Measurements from ENCODE around the gene MX2.

The MX2 gene

DNA sequence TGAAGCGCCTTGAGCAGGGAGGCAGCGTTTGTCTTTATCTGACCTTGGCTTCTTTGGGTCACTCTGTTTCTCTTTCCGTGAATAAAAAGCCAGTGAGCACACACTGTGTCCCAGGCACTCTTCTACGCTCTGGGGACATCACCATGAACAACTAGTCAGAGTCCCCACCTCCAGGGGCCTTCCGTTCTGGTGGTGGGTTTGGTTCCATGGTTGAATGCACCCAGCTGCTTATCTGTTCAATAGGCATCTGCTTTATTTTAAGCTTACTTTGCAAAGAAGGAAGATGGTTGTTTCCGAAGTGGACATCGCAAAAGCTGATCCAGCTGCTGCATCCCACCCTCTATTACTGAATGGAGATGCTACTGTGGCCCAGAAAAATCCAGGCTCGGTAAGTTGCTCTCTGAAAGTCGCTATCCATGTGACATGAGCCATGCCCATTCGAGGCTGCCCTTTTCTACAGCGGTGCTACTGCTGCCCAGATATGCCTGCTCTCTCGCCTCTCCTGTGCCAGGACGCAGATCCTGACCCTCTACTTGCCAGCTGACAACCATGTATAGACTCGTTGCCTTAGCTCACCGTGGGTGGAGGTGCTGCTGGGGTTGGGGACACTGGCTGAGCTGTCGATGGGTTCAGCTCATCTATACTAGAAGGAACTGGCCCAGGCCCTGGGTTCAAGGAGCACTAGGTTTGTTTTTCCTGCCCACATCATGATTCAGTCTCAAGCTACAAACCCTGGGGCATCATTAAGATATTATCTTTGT, 70.1 kb downstream of the MX2 start:
- H3K9me3 ChIP-seq (ENCODE audit: control insufficient read depth, insufficient read depth, low read length), result no peaks in the 10 kb centered on the region
- H3K9ac ChIP-seq (ENCODE audit: low read depth, low read length), result no peak overlapping the region
- no peaks in the 10 kb centered on the region; the same call in 1 of the 2 replicates for H3K36me3 ChIP-seq (ENCODE audit: insufficient read depth, low read length)
- H3K4me1 ChIP-seq (ENCODE audit: insufficient read depth, low read length), result no peaks in the 10 kb centered on the region; the same call in 1 of the 2 replicates

DNA sequence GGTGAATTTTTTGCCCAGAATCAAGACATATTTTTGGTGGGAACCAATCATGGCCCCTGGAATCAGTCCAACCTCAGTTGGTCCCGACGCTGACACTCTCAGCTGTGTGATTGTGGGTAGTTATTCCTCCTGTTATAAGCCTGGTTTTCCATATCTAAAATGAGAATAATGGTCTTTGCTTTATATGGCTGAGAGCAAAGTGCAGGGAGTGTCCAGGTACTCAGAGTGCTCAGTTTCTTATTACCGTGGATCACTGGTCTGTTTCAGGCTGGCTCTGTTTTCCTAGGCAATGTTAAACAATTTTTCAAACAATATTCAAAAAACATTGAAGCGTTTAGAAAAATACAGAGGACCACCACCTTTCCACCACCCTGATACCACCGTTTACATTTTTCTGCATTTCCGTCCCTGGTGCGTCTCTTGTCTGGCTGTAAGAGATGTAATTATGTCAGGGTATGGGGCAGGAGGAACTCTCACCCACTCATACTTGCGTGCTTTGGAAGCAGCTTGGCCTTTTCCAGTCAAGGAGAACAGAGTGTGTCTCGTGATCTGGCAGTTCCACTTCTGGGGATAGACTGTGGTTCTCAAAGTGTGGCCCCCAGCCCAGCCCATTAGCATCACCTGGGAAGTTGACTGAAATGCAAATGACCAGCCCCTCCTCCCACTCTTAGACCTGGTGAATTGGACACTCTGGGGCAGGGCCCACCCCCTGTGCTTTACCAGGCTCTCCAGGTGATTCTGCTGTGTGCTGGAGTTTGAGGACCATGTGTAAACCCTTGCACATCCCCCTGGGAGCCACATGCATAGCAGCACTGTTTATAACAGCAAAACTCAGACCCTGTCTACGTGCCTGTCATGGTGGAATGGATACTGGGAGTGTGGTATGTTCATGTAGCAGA, 71.0 kb downstream of the MX2 start:
- Histone ChIP-seq H3K36me3 (ENCODE audit: insufficient read depth, low read length) (no peaks in the 10 kb centered on the region; the same call in 1 of the 2 replicates), H3K9me3 (ENCODE audit: control insufficient read depth, insufficient read depth, low read length) (no peaks in the 10 kb centered on the region), H3K4me1 (ENCODE audit: insufficient read depth, low read length) (no peaks in the 10 kb centered on the region), H3K9ac (ENCODE audit: low read depth, low read length) (no peak overlapping the region)

DNA sequence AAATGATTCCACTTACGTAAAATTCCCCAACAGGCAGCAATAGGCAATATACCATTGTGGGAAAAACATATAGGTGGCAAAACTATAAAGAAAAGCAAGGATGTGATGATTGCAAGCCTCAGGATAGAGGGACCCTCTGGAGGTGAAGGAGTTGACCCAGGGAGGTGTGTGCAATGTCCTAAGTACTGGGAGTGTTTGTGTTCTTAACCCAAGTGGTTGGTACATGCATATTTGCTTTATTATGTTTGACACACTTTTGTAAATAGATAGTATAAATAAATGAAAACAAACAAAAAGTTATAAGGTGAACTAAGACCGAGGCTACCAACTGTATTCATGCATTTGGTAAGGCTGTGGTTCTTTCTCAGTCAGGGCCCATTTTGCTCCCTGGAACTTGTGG, 71.7 kb downstream of the MX2 start:
- Histone ChIP-seq H3K4me1 (ENCODE audit: insufficient read depth, low read length) (no peaks in the 10 kb centered on the region), H3K9ac (ENCODE audit: low read depth, low read length) (no peak overlapping the region), H3K36me3 (ENCODE audit: insufficient read depth, low read length) (no peaks in the 10 kb centered on the region; the same call in 1 of the 2 replicates), H3K9me3 (ENCODE audit: control insufficient read depth, insufficient read depth, low read length) (no peaks in the 10 kb centered on the region)

DNA sequence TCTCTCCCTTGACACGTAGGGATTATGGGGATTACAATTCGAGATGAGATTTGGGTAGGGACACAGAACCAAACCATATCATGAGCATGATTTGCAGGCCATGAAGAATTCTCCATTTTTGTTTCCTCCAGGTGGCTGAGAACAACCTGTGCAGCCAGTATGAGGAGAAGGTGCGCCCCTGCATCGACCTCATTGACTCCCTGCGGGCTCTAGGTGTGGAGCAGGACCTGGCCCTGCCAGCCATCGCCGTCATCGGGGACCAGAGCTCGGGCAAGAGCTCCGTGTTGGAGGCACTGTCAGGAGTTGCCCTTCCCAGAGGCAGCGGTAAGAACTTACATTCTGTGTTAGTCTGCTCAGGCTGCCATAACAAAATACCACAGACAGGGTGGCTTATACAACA, 73.9 kb downstream of the MX2 start:
- Histone ChIP-seq H3K36me3 (ENCODE audit: insufficient read depth, low read length) (no peaks in the 10 kb centered on the region; the same call in 1 of the 2 replicates), H3K4me1 (ENCODE audit: insufficient read depth, low read length) (no peaks in the 10 kb centered on the region), H3K9ac (ENCODE audit: low read depth, low read length) (no peak overlapping the region)

DNA sequence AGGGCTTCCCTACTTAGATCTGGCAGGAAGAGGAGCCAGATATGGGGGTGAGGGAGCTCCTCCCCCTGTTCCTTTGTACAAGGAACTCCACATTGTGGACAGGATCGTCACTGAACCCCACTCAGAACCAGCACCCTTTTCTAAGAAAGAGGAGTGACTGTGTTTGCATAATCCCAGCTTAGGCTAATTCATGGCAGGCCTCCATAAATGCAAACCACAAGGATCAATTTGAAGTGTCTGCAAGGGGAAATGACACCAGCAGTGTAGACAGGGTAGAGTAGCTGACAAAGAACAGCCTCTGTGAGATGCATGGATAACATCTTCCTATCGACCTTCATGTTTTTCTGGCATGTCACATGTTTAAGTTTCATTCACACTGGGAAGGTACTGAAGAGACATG, 75.9 kb downstream of the MX2 start:
- H3K4me1 ChIP-seq (ENCODE audit: insufficient read depth, low read length), result no peaks in the 10 kb centered on the region
- H3K9ac ChIP-seq (ENCODE audit: low read depth, low read length), result no peak overlapping the region
- no peaks in the 10 kb centered on the region for H3K36me3 ChIP-seq (ENCODE audit: insufficient read depth, low read length)
- no peaks in the 10 kb centered on the region for H3K9me3 ChIP-seq (ENCODE audit: control insufficient read depth, insufficient read depth, low read length)

More for the DNA sequence above, 73.9 kb downstream of the MX2 start:
- H3K9me3 ChIP-seq (ENCODE audit: control insufficient read depth, insufficient read depth, low read length), result no peaks in the 10 kb centered on the region

DNA sequence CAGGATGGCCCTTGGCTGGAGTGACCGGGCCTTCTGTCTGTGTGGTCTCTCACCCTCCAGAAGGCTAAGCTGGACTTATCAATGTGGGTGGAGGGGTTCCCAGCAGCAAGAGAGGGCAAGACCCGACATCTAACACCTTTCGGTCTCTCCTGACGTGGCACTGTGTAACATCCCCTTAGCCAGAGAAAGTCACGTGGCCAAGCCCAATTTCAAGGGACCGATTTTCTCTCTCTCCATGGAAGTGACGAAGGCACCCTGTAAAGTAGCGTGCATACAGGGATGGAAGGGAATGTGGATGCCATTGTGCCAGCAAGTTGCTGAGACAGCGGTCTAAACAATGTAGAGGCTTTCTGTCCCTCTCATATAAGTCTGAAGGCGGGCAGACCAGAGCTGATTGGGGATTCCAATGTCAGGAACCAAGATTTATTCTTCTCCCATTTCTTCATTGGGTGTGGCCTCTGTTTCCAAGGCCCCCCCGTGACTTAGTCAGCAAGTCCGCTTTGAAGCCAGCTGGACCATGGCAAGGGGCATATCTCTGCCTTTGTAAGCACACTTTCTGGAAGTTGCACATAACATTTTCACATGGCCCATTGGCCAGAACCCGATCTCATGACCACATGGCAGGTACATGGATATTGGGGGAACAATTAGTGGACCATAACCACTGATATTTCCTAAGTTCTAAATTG, 76.7 kb downstream of the MX2 start:
- no peaks in the 10 kb centered on the region for H3K36me3 ChIP-seq (ENCODE audit: insufficient read depth, low read length)
- no peaks in the 10 kb centered on the region for H3K4me1 ChIP-seq (ENCODE audit: insufficient read depth, low read length)
- H3K9me3 ChIP-seq (ENCODE audit: control insufficient read depth, insufficient read depth, low read length), result no peaks in the 10 kb centered on the region
- no peak overlapping the region for H3K9ac ChIP-seq (ENCODE audit: low read depth, low read length)

DNA sequence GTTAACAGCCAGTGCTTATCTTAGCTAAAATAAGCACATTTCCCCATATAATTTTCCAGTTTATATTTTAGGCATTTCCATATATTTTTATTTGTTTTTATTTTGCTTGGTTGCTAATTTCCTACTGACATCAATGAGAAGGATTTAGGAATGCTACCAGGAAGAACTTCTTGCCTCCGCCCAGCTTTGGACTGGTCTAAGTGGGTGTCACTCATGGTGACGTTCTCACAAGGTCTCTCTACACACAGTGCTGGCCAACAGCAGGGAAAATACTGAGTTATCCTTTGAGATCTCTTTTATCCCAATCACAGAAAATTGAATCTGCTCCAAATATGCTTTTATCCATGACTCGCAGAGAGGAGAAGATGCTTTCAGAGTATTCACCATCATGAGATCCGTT, 77.4 kb downstream of the MX2 start:
- no peaks in the 10 kb centered on the region for H3K9me3 ChIP-seq (ENCODE audit: control insufficient read depth, insufficient read depth, low read length)
- H3K9ac ChIP-seq (ENCODE audit: low read depth, low read length), result no peak overlapping the region
- H3K36me3 ChIP-seq (ENCODE audit: insufficient read depth, low read length), result no peaks in the 10 kb centered on the region
- no peaks in the 10 kb centered on the region for H3K4me1 ChIP-seq (ENCODE audit: insufficient read depth, low read length)

DNA sequence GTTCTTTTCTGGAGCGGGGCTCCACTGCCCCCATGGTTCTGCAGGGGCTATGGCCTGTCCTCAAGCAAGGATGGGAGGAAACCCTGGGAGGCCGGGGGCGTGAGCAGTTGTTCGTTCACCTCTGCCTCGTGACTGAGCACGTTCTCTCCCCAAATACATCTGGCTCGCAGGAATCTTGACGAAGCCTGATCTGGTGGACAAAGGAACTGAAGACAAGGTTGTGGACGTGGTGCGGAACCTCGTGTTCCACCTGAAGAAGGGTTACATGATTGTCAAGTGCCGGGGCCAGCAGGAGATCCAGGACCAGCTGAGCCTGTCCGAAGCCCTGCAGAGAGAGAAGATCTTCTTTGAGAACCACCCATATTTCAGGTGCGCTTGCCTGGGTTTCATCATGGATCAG, 79.7 kb downstream of the MX2 start:
- no peaks in the 10 kb centered on the region for H3K9me3 ChIP-seq (ENCODE audit: control insufficient read depth, insufficient read depth, low read length)
- no peak overlapping the region for H3K9ac ChIP-seq (ENCODE audit: low read depth, low read length)
- H3K4me1 ChIP-seq (ENCODE audit: insufficient read depth, low read length), result no peaks in the 10 kb centered on the region
- no peaks in the 10 kb centered on the region for H3K36me3 ChIP-seq (ENCODE audit: insufficient read depth, low read length)

DNA sequence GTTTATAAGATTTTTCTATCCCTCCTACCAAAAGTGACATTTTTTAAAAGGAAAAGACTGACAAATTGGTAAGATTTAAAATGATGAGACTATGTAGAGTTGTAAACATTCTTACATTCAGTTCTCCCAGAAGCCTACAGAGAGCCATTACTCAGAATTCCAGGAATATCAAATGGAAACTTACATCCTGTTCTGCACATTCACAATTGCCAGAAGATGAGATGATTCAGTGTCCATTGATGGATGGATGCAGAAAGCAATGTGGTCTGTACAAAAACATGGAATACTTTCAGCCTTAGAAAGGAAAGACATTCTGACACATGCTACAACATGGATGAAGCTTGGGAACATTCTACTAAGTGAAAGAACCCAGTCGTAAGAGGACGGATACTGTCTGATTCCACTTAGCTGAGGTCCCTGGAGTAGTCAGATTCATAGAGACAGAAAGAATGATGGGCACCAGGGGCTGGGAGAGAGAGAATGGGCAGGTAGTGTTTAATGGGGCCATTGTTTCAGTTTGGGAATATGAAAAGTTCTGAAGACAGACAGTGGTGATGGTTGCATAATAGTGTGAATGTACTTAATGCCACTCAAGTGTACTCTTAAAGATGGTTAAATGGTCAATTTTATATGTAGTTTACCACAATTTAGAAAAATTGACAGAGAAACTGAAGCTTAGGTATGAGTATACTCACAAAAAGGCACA, 80.8 kb downstream of the MX2 start:
- Histone ChIP-seq H3K9me3 (ENCODE audit: control insufficient read depth, insufficient read depth, low read length) (no peaks in the 10 kb centered on the region), H3K9ac (ENCODE audit: low read depth, low read length) (no peak overlapping the region), H3K36me3 (ENCODE audit: insufficient read depth, low read length) (no peaks in the 10 kb centered on the region), H3K4me1 (ENCODE audit: insufficient read depth, low read length) (no peaks in the 10 kb centered on the region)

DNA sequence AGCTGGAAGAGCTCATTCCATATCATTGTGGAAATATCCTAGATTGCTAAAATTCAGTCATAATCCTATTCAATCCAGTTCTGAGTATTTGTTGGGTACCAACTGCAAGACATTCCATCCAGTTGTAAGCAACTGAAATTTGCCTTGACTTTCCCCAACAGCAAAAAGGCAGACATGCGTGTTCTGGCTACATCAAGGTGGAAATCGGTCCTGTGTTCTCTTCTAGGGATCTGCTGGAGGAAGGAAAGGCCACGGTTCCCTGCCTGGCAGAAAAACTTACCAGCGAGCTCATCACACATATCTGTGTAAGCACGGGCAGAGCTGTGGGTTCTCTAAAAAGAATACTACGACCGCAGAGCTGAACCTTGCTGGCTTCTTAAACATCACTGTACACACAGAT, 81.7 kb downstream of the MX2 start:
- Histone ChIP-seq H3K4me1 (ENCODE audit: insufficient read depth, low read length) (no peaks in the 10 kb centered on the region), H3K9me3 (ENCODE audit: control insufficient read depth, insufficient read depth, low read length) (no peaks in the 10 kb centered on the region), H3K9ac (ENCODE audit: low read depth, low read length) (no peak overlapping the region), H3K36me3 (ENCODE audit: insufficient read depth, low read length) (no peaks in the 10 kb centered on the region)

DNA sequence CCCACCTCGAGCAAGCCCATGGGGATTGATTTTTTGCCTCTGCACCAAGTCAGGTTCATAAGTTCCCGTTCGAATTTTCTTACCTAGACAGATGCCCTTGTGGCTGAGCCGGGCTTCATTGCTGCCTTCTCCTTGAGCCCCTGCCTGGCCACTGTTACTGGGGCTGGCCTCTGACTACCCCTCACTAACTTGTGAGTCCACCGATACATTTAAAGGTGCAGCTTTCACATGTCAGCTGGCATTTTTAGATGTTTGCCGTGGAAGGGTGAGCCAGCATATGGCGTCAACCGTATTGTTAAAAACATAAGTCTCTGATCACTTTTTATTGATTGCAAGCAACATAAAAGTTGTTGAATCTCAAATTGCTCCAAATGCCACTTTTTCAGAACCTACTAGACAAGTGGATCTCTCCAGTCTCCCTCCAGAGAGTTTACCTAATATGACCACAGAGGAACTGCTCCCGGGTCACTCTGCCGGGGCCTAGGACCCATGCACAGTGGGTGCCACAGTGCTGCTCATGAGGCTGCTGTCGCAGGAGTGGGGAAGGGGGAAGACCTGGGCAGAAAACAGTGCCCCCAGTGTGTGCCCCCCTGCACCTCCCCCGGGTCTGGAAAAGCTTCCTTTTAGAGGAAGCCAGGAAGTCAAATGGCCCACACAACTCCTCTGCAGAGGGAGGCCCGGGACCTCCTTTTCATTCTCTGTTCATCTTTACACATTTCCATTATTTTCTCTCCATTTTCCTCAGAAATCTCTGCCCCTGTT, 83.1 kb downstream of the MX2 start:
- Histone ChIP-seq H3K4me1 (ENCODE audit: insufficient read depth, low read length) (no peaks in the 10 kb centered on the region), H3K9ac (ENCODE audit: low read depth, low read length) (no peak overlapping the region), H3K36me3 (ENCODE audit: insufficient read depth, low read length) (no peaks in the 10 kb centered on the region), H3K9me3 (ENCODE audit: control insufficient read depth, insufficient read depth, low read length) (no peaks in the 10 kb centered on the region)

DNA sequence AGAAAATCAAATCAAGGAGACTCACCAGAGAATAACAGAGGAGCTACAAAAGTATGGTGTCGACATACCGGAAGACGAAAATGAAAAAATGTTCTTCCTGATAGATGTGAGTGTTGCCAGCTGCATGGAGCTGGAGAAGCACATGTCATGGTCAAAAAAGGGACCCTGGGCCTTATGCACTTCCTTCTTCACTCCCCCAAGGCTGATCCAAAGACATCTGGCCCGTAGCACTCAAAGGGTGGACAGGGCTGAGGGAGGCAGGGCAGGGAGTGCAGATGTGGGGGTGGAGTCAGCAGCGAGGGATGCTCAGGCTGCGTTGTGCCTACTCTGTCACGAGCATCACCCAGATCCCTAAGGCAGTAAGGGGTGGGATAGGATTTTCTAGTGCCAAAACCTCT, 83.6 kb downstream of the MX2 start:
- no peaks in the 10 kb centered on the region for H3K36me3 ChIP-seq (ENCODE audit: insufficient read depth, low read length)

DNA sequence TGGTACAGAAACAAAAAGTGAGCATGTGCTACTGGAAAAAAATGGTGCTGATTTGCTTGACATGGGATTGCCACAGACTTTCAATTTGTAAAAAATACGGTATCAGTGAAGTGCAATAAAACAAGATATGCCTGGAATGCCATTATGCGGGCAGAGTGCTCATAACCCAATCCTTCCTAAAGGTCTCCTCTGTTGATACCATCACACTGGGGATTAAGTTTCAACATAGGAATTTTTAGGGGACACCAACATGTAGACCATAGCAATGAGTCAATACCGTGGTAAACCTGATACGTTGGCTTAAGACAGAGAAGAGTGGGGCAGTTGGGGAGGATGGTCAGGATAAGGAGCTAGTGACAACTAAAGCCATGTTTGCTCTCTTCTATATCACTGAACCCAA, 84.8 kb downstream of the MX2 start:
- H3K9me3 ChIP-seq (ENCODE audit: control insufficient read depth, insufficient read depth, low read length), result no peaks in the 10 kb centered on the region
- no peaks in the 10 kb centered on the region for H3K4me1 ChIP-seq (ENCODE audit: insufficient read depth, low read length)
- no peak overlapping the region for H3K9ac ChIP-seq (ENCODE audit: low read depth, low read length)
- H3K36me3 ChIP-seq (ENCODE audit: insufficient read depth, low read length), result no peaks in the 10 kb centered on the region

More for the DNA sequence above, 83.6 kb downstream of the MX2 start:
- no peak overlapping the region for H3K9ac ChIP-seq (ENCODE audit: low read depth, low read length)
- no peaks in the 10 kb centered on the region for H3K4me1 ChIP-seq (ENCODE audit: insufficient read depth, low read length)
- H3K9me3 ChIP-seq (ENCODE audit: control insufficient read depth, insufficient read depth, low read length), result no peaks in the 10 kb centered on the region
